HG02588 (cell line): Measurements from ENCODE around the gene TMEM131.
"Not testable (repeated sequence)": the region's sequence is repeated elsewhere in the genome, so short reads cannot be mapped to it uniquely, and the experiment has no call there.

ENCODE experiments used
- ATAC-seq: cut with Tn5 transposase; IDR thresholded peaks from one replicate; pipeline ENCODE4 v1.9.1; 2021; ENCODE audit warnings: mild to moderate bottlenecking, moderate library complexity; ENCODE audit not compliant: unreplicated experiment

Gene TMEM131, protein sequence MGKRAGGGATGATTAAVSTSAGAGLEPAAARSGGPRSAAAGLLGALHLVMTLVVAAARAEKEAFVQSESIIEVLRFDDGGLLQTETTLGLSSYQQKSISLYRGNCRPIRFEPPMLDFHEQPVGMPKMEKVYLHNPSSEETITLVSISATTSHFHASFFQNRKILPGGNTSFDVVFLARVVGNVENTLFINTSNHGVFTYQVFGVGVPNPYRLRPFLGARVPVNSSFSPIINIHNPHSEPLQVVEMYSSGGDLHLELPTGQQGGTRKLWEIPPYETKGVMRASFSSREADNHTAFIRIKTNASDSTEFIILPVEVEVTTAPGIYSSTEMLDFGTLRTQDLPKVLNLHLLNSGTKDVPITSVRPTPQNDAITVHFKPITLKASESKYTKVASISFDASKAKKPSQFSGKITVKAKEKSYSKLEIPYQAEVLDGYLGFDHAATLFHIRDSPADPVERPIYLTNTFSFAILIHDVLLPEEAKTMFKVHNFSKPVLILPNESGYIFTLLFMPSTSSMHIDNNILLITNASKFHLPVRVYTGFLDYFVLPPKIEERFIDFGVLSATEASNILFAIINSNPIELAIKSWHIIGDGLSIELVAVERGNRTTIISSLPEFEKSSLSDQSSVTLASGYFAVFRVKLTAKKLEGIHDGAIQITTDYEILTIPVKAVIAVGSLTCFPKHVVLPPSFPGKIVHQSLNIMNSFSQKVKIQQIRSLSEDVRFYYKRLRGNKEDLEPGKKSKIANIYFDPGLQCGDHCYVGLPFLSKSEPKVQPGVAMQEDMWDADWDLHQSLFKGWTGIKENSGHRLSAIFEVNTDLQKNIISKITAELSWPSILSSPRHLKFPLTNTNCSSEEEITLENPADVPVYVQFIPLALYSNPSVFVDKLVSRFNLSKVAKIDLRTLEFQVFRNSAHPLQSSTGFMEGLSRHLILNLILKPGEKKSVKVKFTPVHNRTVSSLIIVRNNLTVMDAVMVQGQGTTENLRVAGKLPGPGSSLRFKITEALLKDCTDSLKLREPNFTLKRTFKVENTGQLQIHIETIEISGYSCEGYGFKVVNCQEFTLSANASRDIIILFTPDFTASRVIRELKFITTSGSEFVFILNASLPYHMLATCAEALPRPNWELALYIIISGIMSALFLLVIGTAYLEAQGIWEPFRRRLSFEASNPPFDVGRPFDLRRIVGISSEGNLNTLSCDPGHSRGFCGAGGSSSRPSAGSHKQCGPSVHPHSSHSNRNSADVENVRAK (N-terminal part only)

DNA sequence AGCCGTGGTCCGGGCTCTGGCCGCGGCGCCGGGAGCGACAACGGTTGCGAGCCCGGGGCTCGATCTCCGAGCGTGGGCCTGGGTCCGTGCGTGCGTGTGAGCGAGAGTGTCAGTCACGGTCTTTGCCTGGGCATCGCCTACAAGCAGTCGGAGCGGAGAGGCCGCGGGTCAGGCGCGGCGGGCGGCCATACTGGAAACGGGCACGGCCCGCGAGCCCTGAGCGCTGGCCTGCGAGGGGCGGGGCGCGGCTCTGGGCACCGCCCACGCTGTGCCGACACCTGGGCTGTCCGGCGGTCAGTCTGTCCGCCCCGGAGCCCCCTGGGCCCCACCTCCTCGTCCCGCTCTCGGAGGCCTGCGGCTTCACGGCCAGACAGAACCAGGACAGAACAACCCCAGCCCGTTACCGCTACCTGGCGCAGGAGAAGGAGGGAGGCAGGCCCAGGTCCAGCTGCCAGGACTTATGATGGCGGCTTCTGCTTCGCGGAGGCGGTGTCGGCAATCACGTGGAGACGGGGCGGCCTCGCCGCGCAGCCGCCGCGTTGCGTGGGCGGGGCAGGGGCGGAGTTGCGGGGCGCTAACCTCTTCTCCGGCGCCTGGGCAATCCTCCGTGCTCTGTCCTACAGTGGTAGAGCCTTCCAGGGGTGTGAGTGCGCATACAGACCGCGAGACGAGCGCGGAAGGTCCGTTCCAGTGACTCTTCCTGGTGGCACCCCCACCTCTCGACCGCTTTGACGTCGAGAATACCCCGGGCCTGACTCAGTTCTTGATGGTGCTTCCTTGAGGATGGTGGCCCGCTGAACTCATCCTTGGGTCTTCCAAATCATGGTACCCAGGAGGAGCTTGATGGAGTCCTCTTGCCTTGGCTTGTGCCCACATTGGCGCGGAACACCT, at the start of gene TMEM131:
TSS of gene TMEM131 (minus strand) at position 215 of the 891 bp plus-strand sequence. CDS start 286 bp downstream, outside the sequence.
- peak; percentile 73 for ATAC-seq

DNA sequence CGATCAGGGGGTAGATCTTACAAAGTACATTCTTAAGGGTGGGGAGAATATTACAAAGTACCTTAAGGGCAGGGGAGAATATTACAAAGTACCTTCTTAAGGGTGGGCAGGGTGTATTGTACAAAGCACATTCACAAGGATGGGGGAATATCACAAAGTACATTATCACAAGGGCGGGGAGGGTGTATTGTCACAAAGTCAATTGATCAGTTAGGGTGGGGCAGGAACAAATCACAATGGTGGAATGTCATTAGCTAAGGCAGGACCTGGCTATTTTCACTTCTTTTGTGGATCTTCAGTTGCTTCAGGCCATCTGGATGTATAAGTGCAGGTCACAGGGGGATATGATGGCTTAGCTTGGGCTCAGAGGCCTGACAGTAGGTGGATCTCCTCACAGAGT, 49.0 kb upstream of the TMEM131 start:
- not testable (repeated sequence) for ATAC-seq

DNA sequence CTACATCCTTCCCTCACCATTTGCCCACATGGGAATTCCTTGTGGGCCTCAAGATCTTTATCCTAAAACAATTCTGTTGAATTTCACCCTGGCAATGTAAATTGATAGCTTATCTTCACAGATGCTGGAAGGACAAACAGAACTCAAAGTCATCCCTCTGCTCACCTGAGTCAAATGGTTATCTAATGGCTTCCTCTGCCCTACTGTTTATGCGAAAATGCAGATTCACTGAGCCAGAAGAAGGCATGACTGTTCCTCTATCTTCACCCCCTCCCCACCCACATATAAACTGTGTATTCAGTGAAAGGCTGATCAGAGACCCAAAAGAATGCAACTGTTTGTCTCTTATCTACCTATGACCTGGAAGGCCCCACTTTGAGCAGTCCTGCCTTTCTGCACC, 47.4 kb upstream of the TMEM131 start:
- ATAC-seq = no peak

DNA sequence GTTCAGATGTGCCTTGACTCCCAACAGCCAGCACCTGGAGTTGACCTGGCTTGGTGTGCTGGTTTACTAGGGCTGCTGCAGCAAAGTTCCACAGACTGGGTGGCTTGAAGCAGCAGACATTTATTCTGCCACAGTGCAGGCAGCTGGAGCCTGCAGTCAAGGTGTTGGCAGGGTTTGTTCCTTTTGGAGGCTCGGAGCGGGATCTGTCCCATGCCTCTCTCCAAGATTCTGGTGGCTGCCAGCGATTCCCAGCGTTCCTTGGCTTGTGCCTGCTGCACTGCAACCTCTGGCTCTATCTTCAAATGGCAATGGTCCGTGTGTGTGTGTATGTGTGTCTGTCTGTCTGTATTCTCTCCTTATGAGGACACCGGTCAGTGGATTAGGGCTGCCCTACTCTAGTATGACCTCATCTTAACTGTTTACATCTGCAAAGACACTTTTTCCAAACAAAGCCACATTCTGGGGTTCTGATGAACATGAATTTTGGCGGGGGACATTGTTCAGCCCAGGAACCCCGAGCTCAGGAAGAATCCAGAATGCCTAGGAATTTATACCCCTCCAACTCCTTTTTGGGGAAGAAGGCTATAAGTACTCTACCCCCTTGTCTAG, 44.7 kb upstream of the TMEM131 start:
- ATAC-seq = no peak

DNA sequence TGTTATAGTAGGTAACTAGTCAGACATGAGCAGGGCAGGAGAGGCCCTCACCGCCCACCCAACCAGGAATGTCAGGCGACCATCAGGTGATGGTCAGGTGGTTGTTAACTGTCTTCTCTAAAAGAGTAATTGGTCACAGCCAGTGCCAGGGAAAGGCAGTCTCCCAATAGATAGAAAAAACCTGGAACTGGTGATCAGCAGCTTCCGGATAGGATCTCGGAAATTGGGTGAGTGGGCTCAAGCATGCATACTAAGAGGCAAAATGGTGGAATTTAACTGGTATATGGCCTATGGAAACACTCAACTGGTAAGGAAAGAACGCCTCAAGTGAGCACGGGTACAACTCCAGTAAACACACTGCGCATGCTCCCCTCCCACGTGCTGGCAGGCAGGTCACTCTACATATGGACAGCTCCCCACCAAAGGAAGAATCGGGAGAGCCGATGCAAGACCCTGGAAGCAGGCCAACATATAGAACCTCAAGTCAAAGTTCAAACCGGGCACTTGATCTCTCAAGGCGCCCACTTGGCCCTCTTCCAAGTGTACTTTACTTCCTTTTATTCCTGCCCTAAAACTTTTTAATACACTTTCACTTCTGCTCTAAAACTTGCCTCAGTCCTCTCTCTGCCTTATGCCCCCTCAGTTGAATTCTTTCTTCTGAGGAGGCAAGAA, 43.5 kb upstream of the TMEM131 start:
- no peak for ATAC-seq

DNA sequence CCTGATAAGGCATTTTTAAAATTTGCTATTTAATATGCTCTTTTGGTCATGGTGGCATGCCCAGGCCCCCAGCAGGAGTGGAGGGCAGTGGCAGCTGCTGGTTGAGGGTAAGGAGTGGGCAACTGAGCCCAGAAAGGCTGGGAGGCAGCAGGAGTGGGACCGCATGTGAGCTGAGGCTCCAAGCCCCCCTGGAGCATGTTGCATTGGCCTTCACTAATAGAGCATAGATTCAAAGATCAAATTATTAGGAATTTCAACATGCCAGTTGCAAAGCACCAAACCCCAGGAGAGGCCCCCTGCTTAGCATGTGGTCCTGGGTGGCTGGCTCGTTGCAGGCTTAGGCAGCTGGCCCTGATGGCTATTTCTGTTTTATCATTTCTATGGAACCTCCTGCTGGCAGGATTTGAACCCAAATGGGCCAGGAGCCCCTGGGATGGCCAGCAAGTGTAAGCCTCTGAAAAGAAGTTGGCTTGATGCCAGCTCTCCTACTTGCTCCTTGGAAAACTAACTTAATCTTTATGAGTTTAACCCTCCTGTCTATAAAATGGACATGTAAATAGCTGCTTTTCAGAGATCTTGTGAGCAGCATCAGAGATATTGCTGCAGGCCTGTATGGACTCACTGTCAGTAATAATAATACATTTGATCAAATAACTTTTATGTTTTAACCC, 42.1 kb upstream of the TMEM131 start:
- ATAC-seq = no peak

DNA sequence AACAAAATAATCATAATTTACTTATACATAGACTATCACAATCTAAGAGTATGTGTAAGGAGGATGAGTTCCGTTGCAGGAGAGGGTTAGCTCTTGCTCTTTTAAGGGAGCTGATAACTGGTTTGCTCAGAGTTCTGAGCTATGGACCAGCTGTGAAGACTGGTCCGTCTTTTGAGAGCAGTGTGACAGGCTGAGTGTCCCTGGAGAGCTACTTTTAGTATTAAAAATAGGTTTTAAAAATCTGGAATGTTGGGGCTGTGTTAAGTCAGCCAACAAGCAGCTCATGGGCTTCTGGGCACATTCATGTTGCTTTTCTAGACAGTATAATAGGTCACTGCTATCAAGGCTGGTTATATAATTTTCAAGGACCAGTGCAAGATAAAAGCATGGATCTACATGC, 41.5 kb upstream of the TMEM131 start:
- no peak for ATAC-seq

DNA sequence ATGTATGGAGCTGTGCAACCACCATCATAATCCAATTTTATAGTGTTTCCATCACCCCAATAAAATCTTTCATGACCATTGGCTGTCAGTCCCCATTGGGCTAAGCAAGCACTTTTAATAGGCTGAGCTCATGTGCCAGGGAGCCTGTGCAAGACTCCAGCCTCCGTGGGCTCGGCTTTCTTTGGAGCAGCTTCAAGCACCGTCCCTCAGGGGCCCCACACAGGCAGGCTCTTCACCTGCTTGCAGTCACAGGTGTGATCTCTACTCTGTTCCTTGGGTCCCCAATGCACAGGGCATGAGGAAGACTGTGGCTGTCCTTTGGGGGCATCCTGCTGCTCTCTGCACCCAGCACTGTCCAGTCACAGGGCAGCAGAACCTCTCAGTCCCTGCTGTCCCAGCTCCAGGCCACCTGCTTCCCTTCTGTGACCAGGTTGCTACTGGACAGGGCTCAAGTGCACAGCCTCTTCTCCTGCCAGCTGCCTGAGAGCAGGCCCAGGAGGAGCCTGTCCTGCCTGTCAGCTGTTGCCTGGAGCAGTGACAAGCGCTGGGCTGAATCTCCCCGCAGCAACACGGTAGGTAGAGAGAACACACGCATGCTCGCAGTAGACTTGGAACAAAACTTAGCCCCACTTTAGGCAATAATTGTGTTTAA, 40.7 kb upstream of the TMEM131 start:
- ATAC-seq = no peak

DNA sequence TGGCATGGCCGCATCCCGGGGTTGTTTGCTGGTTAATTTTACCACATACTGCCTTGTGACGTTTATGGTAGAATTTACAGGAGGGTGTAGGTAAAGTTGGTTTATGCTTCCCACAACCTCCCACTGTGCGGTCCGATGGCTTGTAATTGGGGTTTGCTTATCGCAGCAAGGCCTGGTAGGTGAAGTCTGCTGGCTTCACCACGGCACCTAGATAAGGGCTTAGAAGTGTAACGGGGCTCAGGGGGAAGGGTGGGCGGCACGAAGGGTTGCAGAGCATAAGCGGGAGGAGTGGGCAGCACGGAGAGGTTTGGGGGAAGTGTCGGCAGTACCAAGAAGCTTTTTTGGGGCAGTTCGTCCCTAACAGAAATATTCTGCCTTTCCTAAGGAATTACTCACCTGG, 39.0 kb upstream of the TMEM131 start:
- no peak for ATAC-seq

DNA sequence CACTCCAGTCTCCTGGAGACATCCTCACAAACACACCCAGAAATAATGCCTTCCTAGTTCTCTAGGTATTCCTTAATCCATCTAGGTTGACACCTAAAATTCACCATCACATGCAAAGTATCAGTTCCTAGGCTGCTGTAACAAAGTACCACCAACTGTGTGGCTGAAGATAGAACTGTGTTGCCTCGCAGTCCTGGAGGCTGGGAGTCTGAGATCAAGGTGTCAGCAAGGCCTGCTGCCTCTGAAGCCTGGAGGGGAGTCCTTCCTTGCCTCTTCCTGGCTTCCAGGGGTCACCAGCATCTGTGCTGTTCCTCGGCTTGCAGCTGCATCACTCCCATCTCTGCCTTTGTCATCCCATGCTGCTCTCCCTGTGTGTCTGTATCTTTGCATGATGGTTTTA, 36.3 kb upstream of the TMEM131 start:
- no peak for ATAC-seq

DNA sequence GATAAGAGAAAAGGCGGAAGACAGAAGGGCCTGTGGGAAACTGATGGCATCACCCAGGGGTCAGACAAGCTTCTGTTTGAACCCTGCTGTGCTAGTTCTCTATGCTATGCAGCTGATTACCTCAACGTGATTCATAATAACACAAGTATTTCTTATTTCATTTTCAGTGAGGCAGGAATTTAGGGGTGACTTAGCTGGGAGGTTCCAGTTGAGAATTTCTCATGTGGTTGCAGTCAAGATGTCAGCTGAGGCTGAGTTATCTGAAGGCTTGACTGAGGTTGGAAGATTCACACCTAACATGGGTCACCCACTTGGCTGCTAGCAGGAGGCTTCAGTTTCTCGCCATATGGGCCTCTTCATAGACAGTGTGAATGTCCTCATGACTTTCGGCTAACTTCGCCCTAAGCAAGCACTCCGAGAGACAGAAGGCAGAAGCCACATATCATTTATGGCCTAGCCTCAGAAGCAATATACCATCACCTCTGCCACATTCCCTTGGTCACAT, 34.0 kb upstream of the TMEM131 start:
- ATAC-seq = no peak

DNA sequence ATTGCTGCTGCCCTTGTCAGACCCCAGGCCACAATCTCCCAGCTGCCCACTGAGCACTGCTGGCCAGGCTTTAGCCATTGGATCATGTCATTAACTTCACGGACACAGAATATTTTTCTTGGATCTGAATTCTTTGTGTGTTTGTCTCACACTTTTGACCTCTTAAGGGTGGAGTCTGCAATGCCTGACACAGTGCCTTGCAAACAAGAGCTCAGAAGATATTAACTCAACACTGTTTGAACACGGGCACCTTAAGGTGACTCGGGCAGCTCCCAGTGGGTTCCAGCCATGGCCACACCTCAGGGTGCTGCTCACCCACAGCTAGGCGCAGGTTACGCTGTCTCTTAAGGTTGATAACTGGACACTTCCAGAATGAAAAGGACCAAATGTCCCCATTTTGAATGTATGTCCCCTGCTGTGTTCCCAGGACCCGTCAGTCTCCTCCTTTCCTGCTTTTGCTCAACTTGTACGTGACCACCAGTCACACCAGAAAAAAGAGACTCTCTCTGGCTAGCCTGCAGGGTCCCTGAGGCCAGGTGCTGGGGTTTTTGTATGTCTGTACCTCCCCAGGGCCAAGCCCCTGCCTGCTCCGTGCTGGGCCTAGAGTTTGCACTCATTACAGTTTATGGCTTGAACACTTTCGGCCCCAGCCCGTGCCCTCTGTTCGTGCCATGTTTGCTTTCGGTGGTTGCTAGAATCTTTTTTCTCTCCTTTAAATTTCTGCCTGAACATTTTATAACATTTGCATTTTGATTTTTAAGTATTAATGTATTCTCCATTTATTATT, 33.4 kb upstream of the TMEM131 start:
- no peak for ATAC-seq

DNA sequence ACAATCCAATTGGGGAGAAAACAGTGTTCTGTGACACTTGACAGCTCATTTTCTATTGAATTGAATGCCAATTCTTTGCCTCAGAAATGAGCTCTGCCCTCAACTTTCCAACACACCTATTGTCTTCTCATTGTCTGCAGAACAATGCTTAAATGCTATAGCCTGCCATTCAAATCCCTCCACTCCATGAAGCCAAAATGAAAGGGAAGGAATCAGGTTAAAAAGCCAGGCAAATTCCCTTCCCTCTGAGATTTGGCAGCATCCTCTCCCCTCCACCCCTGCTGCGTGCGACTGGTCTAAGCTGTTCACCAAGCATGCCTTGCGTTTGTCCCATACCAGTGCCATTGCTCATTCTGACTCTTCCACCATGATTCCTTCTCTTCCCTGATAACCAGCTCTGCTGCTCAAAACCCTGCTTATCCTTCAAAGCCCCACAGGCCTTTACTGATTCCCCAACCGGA, 32.4 kb upstream of the TMEM131 start:
- ATAC-seq = no peak

DNA sequence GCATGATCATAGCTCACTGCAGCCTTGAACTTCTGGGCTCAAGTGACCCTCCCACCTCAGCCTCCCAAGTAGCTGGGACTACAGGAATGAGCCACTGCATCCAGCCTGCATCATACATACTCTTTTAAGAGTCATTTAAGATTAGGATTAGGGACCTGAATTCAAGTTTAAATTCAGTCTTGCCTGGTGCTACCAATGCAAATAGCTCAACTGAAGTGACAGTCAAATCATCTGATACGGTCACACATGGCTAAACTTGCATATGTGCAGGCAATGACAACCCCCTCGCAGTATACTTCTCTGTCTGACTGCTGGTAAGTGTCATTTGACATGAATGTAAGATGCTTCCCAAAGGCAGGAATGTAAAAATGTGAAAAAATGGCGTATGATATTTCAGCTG, 31.8 kb upstream of the TMEM131 start:
- peak; percentile 36 for ATAC-seq

DNA sequence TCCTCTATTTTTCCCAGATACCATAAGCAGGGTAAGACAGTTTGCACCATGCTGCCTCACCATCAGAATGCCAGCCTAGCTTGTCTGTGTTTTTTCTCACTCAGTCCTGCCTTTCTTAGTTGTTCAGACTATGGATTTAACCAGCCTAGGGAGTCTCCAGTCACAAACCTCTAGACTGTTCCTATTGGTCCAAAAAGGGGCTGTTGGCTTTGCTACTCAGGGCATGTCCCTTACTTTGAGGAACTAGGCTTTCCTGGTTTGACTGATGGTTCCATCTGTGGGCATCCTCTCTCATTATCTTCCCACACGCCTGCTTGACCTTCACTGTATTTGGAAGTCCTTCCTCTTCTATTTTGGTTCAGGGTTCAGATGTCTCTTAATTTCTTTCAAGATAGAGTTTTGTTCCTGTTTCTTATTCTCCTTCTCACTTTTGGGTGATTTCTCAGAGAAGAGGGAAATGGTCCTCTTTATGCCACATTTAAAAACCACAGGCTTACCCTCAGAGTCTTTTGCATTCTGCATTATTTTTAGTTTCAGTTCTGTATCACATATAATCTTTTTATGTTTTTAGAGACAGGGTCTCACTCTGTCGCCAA, 31.3 kb upstream of the TMEM131 start:
- peak; percentile 87 for ATAC-seq

DNA sequence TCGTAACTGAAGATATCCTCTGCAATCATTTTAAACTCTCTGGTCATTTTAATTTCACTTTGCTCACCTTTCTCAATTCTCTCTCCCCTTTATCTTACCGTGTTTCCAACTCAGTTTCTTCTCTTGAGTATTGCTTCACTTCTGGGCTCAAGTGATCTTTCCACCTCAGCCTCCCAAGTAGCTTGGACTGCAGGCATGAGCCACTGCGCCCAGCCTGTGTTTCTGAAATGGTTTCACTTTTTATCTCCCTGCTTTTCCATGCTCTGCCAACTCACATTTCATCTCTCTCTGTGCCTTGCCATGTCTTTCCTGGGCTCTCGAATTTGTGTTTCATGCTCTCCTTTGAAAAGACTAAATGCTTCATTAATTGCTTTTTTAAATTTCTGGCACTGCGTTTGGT, 30.5 kb upstream of the TMEM131 start:
- ATAC-seq = no peak
